HCT116 (cell line): Measurements from ENCODE around the gene ZNF441. TPM values are rescaled to one million over a fixed set of nuclear protein-coding genes. Genes with fewer than 3 reads are reported as not detected.
A peak's percentile ranks its signal among the peaks of the same experiment; 100 is the strongest.

Experiments used
- ATAC-seq: fragments of 200-7000 bp; cut with Tn5 transposase; 2 replicates; pipeline ENCODE4 v1.9.1; 2020; ENCODE audit warnings: mild to moderate bottlenecking, moderate library complexity
- BruUV-seq: library from RNA; stranded (reverse); fragments of 400-500 nt; replicated peaks from 2 replicates; lab custom pipeline; 2021; lab: Mats Ljungman, UMichigan
- CTCF ChIA-PET: fragments of 300-600 bp; sonication (Branson Sonifier 250); formaldehyde crosslinking; loops from one replicate; lab custom pipeline; 2021; ENCODE audit warnings: antibody characterized with exemption; lab: Charles Lee
- POLR2A ChIA-PET: fragments of 300-600, 350-600 bp; sonication (Branson Sonifier 250); formaldehyde crosslinking; loops from one replicate; lab custom pipeline; 2021; ENCODE audit warnings: antibody characterized with exemption; lab: Charles Lee
- RAD21 ChIA-PET, 2 experiments: fragments of 300-600 bp; sonication (Branson Sonifier 250); formaldehyde crosslinking; loops; one replicate each; lab custom pipeline; 2023; ENCODE audit warnings: low total read pairs in 2 of 2; ENCODE audit not compliant: uncharacterized antibody in 2 of 2, unreplicated experiment in 2 of 2, low non-redundant PET in 1 of 2; lab: Charles Lee
- DNase-seq: peaks from one replicate; pipeline ENCODE4 v3.0.0-alpha.2; 2010; ENCODE audit warnings: low read depth, low spot score
- H2AFZ ChIP-seq: fragments of 200-600 bp; shearing (Covaris generic), sonication (generic); 2 replicates; pipeline ENCODE4 v1.6.1; 2017; ENCODE audit warnings: low read depth, mixed run types, mixed read lengths, antibody characterized with exemption, low read length; ENCODE audit not compliant: poor library complexity, severe bottlenecking
- H3K27ac ChIP-seq: 2 replicates; pipeline ENCODE4 v1.5.1; 2012; ENCODE audit warnings: low read depth, low read length
- H3K27me3 ChIP-seq: fragments of 200-600 bp; sonication (generic); 2 replicates; pipeline ENCODE4 v1.6.1; 2016; ENCODE audit warnings: mixed run types, low read length, mixed read lengths; ENCODE audit not compliant: insufficient read depth
- H3K36me3 ChIP-seq, 2 experiments: fragments of 200-500 bp in 1 of 2; fragments of 200-600 bp in 1 of 2; sonication (Bioruptor generic) in 1 of 2; sonication (generic) in 1 of 2; 2 replicates each; pipeline versions ENCODE4 v1.5.1 to v1.6.1; 2014 to 2016; ENCODE audit warnings: low read length in 2 of 2, inconsistent platforms in 1 of 2, mixed read lengths in 1 of 2, mixed run types in 1 of 2; ENCODE audit not compliant: insufficient read depth in 2 of 2, control insufficient read depth in 1 of 2
- H3K4me1 ChIP-seq, 2 experiments: fragments of 200-600 bp in 1 of 2; sonication (generic) in 1 of 2; 2 replicates each; pipeline versions ENCODE4 v1.5.1 to v1.6.1; 2012 to 2017; ENCODE audit warnings: low read length in 2 of 2, inconsistent platforms in 1 of 2, mild to moderate bottlenecking in 1 of 2, mixed read lengths in 1 of 2, mixed run types in 1 of 2, moderate library complexity in 1 of 2; ENCODE audit not compliant: insufficient read depth in 2 of 2, control insufficient read depth in 1 of 2
- H3K4me2 ChIP-seq: fragments of 200-600 bp; sonication (generic); 2 replicates; pipeline ENCODE4 v1.6.1; 2017; ENCODE audit warnings: mixed run types, low read length, mixed read lengths
- H3K4me3 ChIP-seq, 2 experiments: fragments of 200-600 bp in 1 of 2; sonication (generic) in 1 of 2; replicated peaks in 1 of 2; 2 replicates each; pipeline ENCODE4 v1.5.1; 2011 to 2016; ENCODE audit warnings: low read length in 2 of 2, control low read depth in 1 of 2, low read depth in 1 of 2, mild to moderate bottlenecking in 1 of 2, mixed read lengths in 1 of 2, mixed run types in 1 of 2
- H3K79me2 ChIP-seq: fragments of 200-600 bp; sonication (generic); 2 replicates; pipeline ENCODE4 v1.6.1; 2017; ENCODE audit warnings: mild to moderate bottlenecking, mixed run types, low read length, moderate library complexity, mixed read lengths; ENCODE audit not compliant: insufficient read depth
- H3K9ac ChIP-seq: fragments of 200-600 bp; sonication (generic); 2 replicates; pipeline ENCODE4 v1.6.1; 2016; ENCODE audit warnings: low read length, mixed read lengths
- H3K9me2 ChIP-seq: fragments of 200-600 bp; sonication (generic), shearing (Covaris generic); 2 replicates; pipeline ENCODE4 v1.6.1; 2017; ENCODE audit warnings: mixed run types, mild to moderate bottlenecking, moderate library complexity; ENCODE audit not compliant: insufficient read depth
- H3K9me3 ChIP-seq, 2 experiments: fragments of 200-500 bp in 1 of 2; fragments of 200-600 bp in 1 of 2; sonication (Bioruptor generic) in 1 of 2; sonication (generic) in 1 of 2; 2 replicates each; pipeline ENCODE4 v1.6.1; 2014 to 2017; ENCODE audit warnings: low read length in 2 of 2, mixed read lengths in 2 of 2, inconsistent platforms in 1 of 2, low read depth in 1 of 2, mild to moderate bottlenecking in 1 of 2, mixed run types in 1 of 2, moderate library complexity in 1 of 2; ENCODE audit not compliant: control insufficient read depth in 1 of 2, insufficient read depth in 1 of 2
- H4K20me1 ChIP-seq: fragments of 200-600 bp; sonication (generic), shearing (Covaris generic); 2 replicates; pipeline ENCODE4 v1.6.1; 2017; ENCODE audit warnings: mixed run types, mild to moderate bottlenecking, moderate library complexity; ENCODE audit not compliant: insufficient read depth
- CBX3 ChIP-seq: IDR thresholded peaks from 2 replicates; pipeline ENCODE4 v1.6.1; 2012; ENCODE audit warnings: low read depth
- ELF1 ChIP-seq: IDR thresholded peaks from 2 replicates; pipeline ENCODE4 v1.6.1; 2012; ENCODE audit warnings: low read depth, borderline replicate concordance
- EZH2 ChIP-seq: fragments of 200-600 bp; sonication (generic); IDR thresholded peaks from 2 replicates; pipeline ENCODE4 v1.6.1; 2017; ENCODE audit warnings: antibody characterized with exemption, mixed run types
- JUND ChIP-seq: IDR thresholded peaks from 2 replicates; pipeline ENCODE4 v1.6.1; 2012
- POLR2A ChIP-seq: IDR thresholded peaks from 2 replicates; pipeline ENCODE4 v1.7.0; 2011; ENCODE audit warnings: borderline replicate concordance; ENCODE audit not compliant: insufficient read depth, insufficient read length; ENCODE audit errors: extremely low read depth
- TCF7L2 ChIP-seq: IDR thresholded peaks from 2 replicates; pipeline ENCODE4 v1.7.0; 2011; ENCODE audit warnings: borderline replicate concordance, inconsistent platforms; ENCODE audit not compliant: insufficient read depth, insufficient read length; ENCODE audit errors: extremely low read depth
- ZFX ChIP-seq: fragments of 450-650 bp; IDR thresholded peaks from 2 replicates; pipeline ENCODE4 v1.6.1; 2017
- ZNF274 ChIP-seq: fragments of 200-500 bp; sonication (Bioruptor generic); IDR thresholded peaks from 2 replicates; pipeline ENCODE4 v1.6.1; 2014; ENCODE audit warnings: mild to moderate bottlenecking, low read depth, low read length, inconsistent platforms
- intact Hi-C: fragments of 100-400 bp; cut with micrococcal nuclease; formaldehyde crosslinking; loops from 2 replicates; pipeline ENCODE4 v1.10.0; 2022
- total RNA-seq: library from RNA; stranded (reverse); gene quantifications from one replicate; pipeline ENCODE4 v1.2.1, GENCODE V29; 2021; ENCODE audit not compliant: unreplicated experiment
- TF ChIP-seq, protein P1 (sequence below): IDR thresholded peaks from 2 replicates; pipeline ENCODE4 v1.6.1; 2012
- TF ChIP-seq, protein P2 (sequence below): IDR thresholded peaks from 2 replicates; pipeline ENCODE4 v1.6.1; 2011; ENCODE audit warnings: mild to moderate bottlenecking, low read length, moderate library complexity; ENCODE audit not compliant: insufficient replicate concordance; ENCODE audit errors: extremely low read depth

The ZNF441 gene
- total RNA-seq, 1 experiment from 2014 or later: 1.1 TPM

- ChIA-PET RAD21 (no interaction called here), POLR2A (no interaction called here)
- H3K9me3 ChIP-seq: peaks cover 25% of the 10 kb centered on the region in 2 experiments; a peak in 2 of 4 replicates
Measured at GRCh38 chr19:11806354-11807098, 39.7 kb downstream of the ZNF441 start.

GRCh38 chr19:11807099-11807380 lies 40.2 kb downstream of the ZNF441 start:
- intact Hi-C loops: no loop called here
- CTCF ChIA-PET: no interaction called here
- H3K27ac ChIP-seq: no peak overlapping the region
- ATAC-seq (no peak), DNase-seq (no peak)
- H3K4me3 ChIP-seq: no peak overlapping the region
- H3K9ac ChIP-seq: no peak overlapping the region
- peaks cover 25% of the 10 kb centered on the region in 2 experiments; a peak in 2 of 4 replicates for H3K9me3 ChIP-seq
- no peak overlapping the region for H2AFZ ChIP-seq
- H3K4me1 ChIP-seq: no peaks in the 10 kb centered on the region
- H4K20me1 ChIP-seq: no peaks in the 10 kb centered on the region
- no peaks in the 10 kb centered on the region for H3K9me2 ChIP-seq
- H3K36me3 ChIP-seq: no peaks in the 10 kb centered on the region
- TF ChIP-seq ZFX (no peak), POLR2A (no peak), JUND (no peak), TCF7L2 (no peak), EZH2 (no peak), ELF1 (no peak), CBX3 (no peak)
- TF ChIP-seq, protein P1, sequence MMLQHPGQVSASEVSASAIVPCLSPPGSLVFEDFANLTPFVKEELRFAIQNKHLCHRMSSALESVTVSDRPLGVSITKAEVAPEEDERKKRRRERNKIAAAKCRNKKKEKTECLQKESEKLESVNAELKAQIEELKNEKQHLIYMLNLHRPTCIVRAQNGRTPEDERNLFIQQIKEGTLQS: no peak
- RAD21 ChIA-PET: no interaction called here
- H3K27me3 ChIP-seq: no peaks in the 10 kb centered on the region
- no peak overlapping the region for H3K4me2 ChIP-seq
- BruUV-seq: no TSS peak
- no peaks in the 10 kb centered on the region for H3K79me2 ChIP-seq
- POLR2A ChIA-PET: no interaction called here

More at GRCh38 chr19:11806354-11807098, 39.7 kb downstream of the ZNF441 start:
- Histone ChIP-seq H3K27ac (no peak overlapping the region), H3K9me2 (no peaks in the 10 kb centered on the region), H3K27me3 (no peaks in the 10 kb centered on the region), H3K9ac (no peak overlapping the region), H3K36me3 (no peaks in the 10 kb centered on the region), H3K79me2 (no peaks in the 10 kb centered on the region), H3K4me2 (no peak overlapping the region), H3K4me1 (no peaks in the 10 kb centered on the region), H3K4me3 (no peak overlapping the region), H4K20me1 (no peaks in the 10 kb centered on the region), H2AFZ (no peak overlapping the region)
- intact Hi-C loops: no loop called here
- peak; percentile 64 for TF ChIP-seq ZNF274
- TF ChIP-seq, protein P2, sequence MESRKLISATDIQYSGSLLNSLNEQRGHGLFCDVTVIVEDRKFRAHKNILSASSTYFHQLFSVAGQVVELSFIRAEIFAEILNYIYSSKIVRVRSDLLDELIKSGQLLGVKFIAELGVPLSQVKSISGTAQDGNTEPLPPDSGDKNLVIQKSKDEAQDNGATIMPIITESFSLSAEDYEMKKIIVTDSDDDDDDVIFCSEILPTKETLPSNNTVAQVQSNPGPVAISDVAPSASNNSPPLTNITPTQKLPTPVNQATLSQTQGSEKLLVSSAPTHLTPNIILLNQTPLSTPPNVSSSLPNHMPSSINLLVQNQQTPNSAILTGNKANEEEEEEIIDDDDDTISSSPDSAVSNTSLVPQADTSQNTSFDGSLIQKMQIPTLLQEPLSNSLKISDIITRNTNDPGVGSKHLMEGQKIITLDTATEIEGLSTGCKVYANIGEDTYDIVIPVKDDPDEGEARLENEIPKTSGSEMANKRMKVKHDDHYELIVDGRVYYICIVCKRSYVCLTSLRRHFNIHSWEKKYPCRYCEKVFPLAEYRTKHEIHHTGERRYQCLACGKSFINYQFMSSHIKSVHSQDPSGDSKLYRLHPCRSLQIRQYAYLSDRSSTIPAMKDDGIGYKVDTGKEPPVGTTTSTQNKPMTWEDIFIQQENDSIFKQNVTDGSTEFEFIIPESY: no peak
- BruUV-seq: no TSS peak
- CTCF ChIA-PET: no interaction called here
- no peak for ATAC-seq
- no peak for DNase-seq
